K562 (cell line): Measurements from ENCODE around the gene BAIAP2. TPM values are rescaled to one million over a fixed set of nuclear protein-coding genes. Genes with fewer than 3 reads are reported as not detected.

Source experiments
- DMBX1 ChIP-seq: fragments of 250-450 bp; sonication (Bioruptor Pico); IDR thresholded peaks from 2 replicates; pipeline ENCODE4 v1.8.0; 2022; ENCODE audit warnings: inconsistent platforms, mild to moderate bottlenecking, moderate library complexity, borderline replicate concordance
- ESRRA ChIP-seq: fragments of 450-650 bp; IDR thresholded peaks from 2 replicates; pipeline ENCODE4 v1.6.1; 2014; ENCODE audit warnings: low read depth, mild to moderate bottlenecking, moderate library complexity, borderline replicate concordance
- IRF1 ChIP-seq: sonication (generic); formaldehyde crosslinking; IDR thresholded peaks from 2 replicates; pipeline ENCODE4 v1.8.0; 2022; ENCODE audit warnings: missing genetic modification reagents, mild to moderate bottlenecking, borderline replicate concordance
- KAT8 ChIP-seq: fragments of 450-650 bp; IDR thresholded peaks from 2 replicates; pipeline ENCODE4 v1.6.1; 2016; ENCODE audit warnings: low read depth, mild to moderate bottlenecking
- L3MBTL2 ChIP-seq: fragments of 450-650 bp; IDR thresholded peaks from 2 replicates; pipeline ENCODE4 v1.6.1; 2016; ENCODE audit warnings: mild to moderate bottlenecking, moderate library complexity
- MNT ChIP-seq, 2 experiments: fragments of 450-650 bp; conservative IDR thresholded peaks; 2 replicates each; pipeline ENCODE4 v1.6.1; 2017; ENCODE audit warnings: mild to moderate bottlenecking in 2 of 2, moderate library complexity in 2 of 2
- NFIX ChIP-seq: fragments of 250-450 bp; sonication (Bioruptor Pico); IDR thresholded peaks from 2 replicates; pipeline ENCODE4 v1.4.0; 2020; ENCODE audit warnings: low read depth, mild to moderate bottlenecking, moderate library complexity
- NFRKB ChIP-seq: fragments of 450-650 bp; IDR thresholded peaks from 2 replicates; pipeline ENCODE4 v1.6.1; 2016; ENCODE audit warnings: low read depth
- NR0B1 ChIP-seq: fragments of 450-650 bp; IDR thresholded peaks from one replicate; pipeline ENCODE4 v1.6.1; 2018; ENCODE audit warnings: mild to moderate bottlenecking, moderate library complexity; ENCODE audit not compliant: partially characterized antibody
- NUFIP1 ChIP-seq: fragments of 450-650 bp; IDR thresholded peaks from 2 replicates; pipeline ENCODE4 v1.6.1; 2018; ENCODE audit not compliant: partially characterized antibody
- POU5F1 ChIP-seq: fragments of 150-350 bp; IDR thresholded peaks from 2 replicates; pipeline ENCODE4 v1.6.1; 2014; ENCODE audit warnings: borderline replicate concordance, low read length, low read depth, mild to moderate bottlenecking; ENCODE audit not compliant: partially characterized antibody
- RBFOX2 ChIP-seq: fragments of 200-400 bp; formaldehyde crosslinking; IDR thresholded peaks from 2 replicates; pipeline ENCODE4 v1.6.1; 2017; ENCODE audit warnings: low read depth, mild to moderate bottlenecking, low read length, moderate library complexity
- SUPT5H ChIP-seq: fragments of 450-650 bp; IDR thresholded peaks from 2 replicates; pipeline ENCODE4 v1.6.1; 2016
- TAF9B ChIP-seq: fragments of 450-650 bp; IDR thresholded peaks from 2 replicates; pipeline ENCODE4 v1.6.1; 2018; ENCODE audit warnings: mild to moderate bottlenecking; ENCODE audit not compliant: partially characterized antibody
- ZNF384 ChIP-seq: IDR thresholded peaks from 2 replicates; pipeline ENCODE4 v1.6.1; 2012; ENCODE audit warnings: low read depth, low read length, improper control_type of control experiment
- ZZZ3 ChIP-seq: fragments of 450-650 bp; IDR thresholded peaks from 2 replicates; pipeline ENCODE4 v1.6.1; 2016; ENCODE audit warnings: antibody characterized with exemption, mild to moderate bottlenecking, moderate library complexity
- polyA plus RNA-seq, 8 experiments: library from polyadenylated mRNA; depleted of rRNA in 4 of 8; stranded (reverse) in 5 of 8; unstranded in 3 of 8; fragments of >200 nt; fragmentation: Nextera tagmentation in 2 of 8; fragmentation: Illumina TruSeq in 1 of 8; extraction: Ambion mirVana in 2 of 8; extraction: Trizol in 1 of 8; gene quantifications; 2 replicates each; pipeline versions ENCODE4 v1.2.1 to v1.2.3, GENCODE V29; 2011 to 2014; ENCODE audit warnings: inconsistent platforms in 1 of 8, missing spikeins in 1 of 8
- total RNA-seq, 7 experiments: library from RNA; depleted of rRNA in 6 of 7; stranded (reverse); fragments of >200 nt in 6 of 7; fragmentation: Illumina TruSeq in 2 of 7; extraction: Trizol in 2 of 7; gene quantifications; 2 replicates each; pipeline versions ENCODE4 v1.2.1 to v1.2.3, GENCODE V29; 2011 to 2021; ENCODE audit warnings: low replicate concordance in 1 of 7
- TF ChIP-seq, protein P1 (sequence below): fragments of 250-450 bp; sonication (Bioruptor Pico); IDR thresholded peaks from 2 replicates; pipeline ENCODE4 v1.4.0; 2020; ENCODE audit warnings: mild to moderate bottlenecking, moderate library complexity
- TF ChIP-seq, protein P2 (sequence below): sonication (generic); formaldehyde crosslinking; IDR thresholded peaks from 2 replicates; pipeline ENCODE4 v1.8.0; 2023; ENCODE audit warnings: mild to moderate bottlenecking, missing genetic modification reagents
- TF ChIP-seq, protein P3 (sequence below): fragments of 450-650 bp; IDR thresholded peaks from 2 replicates; pipeline ENCODE4 v1.6.1; 2016; ENCODE audit warnings: missing biosample characterization, missing genetic modification characterization

BAIAP2 gene
- total and polyA plus RNA-seq, 9 of the 15 experiments (the other 6 are each of a cell fraction or from before 2014, with no cell fraction given), result 2.3 to 51.6 (median 18.4) TPM

- no peak for TF ChIP-seq DMBX1 (CRISPR knock-in tag)
- TF ChIP-seq KAT8, result no peak
- TF ChIP-seq, protein P1, sequence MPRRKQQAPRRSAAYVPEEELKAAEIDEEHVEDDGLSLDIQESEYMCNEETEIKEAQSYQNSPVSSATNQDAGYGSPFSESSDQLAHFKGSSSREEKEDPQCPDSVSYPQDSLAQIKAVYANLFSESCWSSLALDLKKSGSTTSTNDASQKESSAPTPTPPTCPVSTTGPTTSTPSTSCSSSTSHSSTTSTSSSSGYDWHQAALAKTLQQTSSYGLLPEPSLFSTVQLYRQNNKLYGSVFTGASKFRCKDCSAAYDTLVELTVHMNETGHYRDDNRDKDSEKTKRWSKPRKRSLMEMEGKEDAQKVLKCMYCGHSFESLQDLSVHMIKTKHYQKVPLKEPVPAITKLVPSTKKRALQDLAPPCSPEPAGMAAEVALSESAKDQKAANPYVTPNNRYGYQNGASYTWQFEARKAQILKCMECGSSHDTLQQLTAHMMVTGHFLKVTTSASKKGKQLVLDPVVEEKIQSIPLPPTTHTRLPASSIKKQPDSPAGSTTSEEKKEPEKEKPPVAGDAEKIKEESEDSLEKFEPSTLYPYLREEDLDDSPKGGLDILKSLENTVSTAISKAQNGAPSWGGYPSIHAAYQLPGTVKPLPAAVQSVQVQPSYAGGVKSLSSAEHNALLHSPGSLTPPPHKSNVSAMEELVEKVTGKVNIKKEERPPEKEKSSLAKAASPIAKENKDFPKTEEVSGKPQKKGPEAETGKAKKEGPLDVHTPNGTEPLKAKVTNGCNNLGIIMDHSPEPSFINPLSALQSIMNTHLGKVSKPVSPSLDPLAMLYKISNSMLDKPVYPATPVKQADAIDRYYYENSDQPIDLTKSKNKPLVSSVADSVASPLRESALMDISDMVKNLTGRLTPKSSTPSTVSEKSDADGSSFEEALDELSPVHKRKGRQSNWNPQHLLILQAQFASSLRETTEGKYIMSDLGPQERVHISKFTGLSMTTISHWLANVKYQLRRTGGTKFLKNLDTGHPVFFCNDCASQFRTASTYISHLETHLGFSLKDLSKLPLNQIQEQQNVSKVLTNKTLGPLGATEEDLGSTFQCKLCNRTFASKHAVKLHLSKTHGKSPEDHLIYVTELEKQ, result no peak
- no peak for TF ChIP-seq NFIX (CRISPR knock-in tag)
- peak; percentile 69; the same call in 1 of the 2 replicates for TF ChIP-seq L3MBTL2
- TF ChIP-seq, protein P2, sequence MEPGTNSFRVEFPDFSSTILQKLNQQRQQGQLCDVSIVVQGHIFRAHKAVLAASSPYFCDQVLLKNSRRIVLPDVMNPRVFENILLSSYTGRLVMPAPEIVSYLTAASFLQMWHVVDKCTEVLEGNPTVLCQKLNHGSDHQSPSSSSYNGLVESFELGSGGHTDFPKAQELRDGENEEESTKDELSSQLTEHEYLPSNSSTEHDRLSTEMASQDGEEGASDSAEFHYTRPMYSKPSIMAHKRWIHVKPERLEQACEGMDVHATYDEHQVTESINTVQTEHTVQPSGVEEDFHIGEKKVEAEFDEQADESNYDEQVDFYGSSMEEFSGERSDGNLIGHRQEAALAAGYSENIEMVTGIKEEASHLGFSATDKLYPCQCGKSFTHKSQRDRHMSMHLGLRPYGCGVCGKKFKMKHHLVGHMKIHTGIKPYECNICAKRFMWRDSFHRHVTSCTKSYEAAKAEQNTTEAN (CRISPR knock-in tag), result no peak
- no peak for TF ChIP-seq ZNF384
- no peak for TF ChIP-seq NR0B1
- no peak for TF ChIP-seq POU5F1
- TF ChIP-seq MNT (conservative IDR thresholded peaks at IDR 0.05), result peak in 1 of 2 experiments; percentile 60; a peak in 1 of 4 replicates
- no peak for TF ChIP-seq IRF1 (CRISPR knock-in tag)
- no peak for TF ChIP-seq NUFIP1
- peak; percentile 34; the same call in 1 of the 2 replicates for TF ChIP-seq RBFOX2
- TF ChIP-seq, protein P3, sequence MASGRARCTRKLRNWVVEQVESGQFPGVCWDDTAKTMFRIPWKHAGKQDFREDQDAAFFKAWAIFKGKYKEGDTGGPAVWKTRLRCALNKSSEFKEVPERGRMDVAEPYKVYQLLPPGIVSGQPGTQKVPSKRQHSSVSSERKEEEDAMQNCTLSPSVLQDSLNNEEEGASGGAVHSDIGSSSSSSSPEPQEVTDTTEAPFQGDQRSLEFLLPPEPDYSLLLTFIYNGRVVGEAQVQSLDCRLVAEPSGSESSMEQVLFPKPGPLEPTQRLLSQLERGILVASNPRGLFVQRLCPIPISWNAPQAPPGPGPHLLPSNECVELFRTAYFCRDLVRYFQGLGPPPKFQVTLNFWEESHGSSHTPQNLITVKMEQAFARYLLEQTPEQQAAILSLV (tag), result no peak
- no peak for TF ChIP-seq NFRKB
- TF ChIP-seq TAF9B, result peak; percentile 92
- no peak for TF ChIP-seq SUPT5H
- no peak for TF ChIP-seq ZZZ3
- no peak for TF ChIP-seq ESRRA
Observed at GRCh38 chr17:81153340-81153803, 118.4 kb downstream of the BAIAP2 start (continued).
